Endothelial cell of umbilical vein (primary cell): Measurements from ENCODE around the gene MLEC.

Experiments
- CTCF ChIP-seq, 2 donors: IDR thresholded peaks; 1 replicate in 1 of 2; 2 replicates in 1 of 2; pipeline ENCODE4 v1.5.1; 2011; ENCODE audit warnings: low read length in 2 of 2, mild to moderate bottlenecking in 2 of 2, moderate library complexity in 2 of 2, control low read depth in 1 of 2, inconsistent platforms in 1 of 2, low read depth in 1 of 2; ENCODE audit not compliant: insufficient read depth in 1 of 2; ENCODE audit errors: extremely low read depth in 1 of 2
- EZH2 ChIP-seq: IDR thresholded peaks from 2 replicates; pipeline ENCODE4 v1.6.1; 2012; ENCODE audit warnings: borderline replicate concordance, low read depth, mild to moderate bottlenecking, moderate library complexity, low read length, inconsistent platforms; ENCODE audit not compliant: severe bottlenecking
- POLR2A ChIP-seq: IDR thresholded peaks from 2 replicates; pipeline ENCODE4 v1.6.1; 2012; ENCODE audit warnings: low read depth, mild to moderate bottlenecking, control low read depth, low read length

DNA sequence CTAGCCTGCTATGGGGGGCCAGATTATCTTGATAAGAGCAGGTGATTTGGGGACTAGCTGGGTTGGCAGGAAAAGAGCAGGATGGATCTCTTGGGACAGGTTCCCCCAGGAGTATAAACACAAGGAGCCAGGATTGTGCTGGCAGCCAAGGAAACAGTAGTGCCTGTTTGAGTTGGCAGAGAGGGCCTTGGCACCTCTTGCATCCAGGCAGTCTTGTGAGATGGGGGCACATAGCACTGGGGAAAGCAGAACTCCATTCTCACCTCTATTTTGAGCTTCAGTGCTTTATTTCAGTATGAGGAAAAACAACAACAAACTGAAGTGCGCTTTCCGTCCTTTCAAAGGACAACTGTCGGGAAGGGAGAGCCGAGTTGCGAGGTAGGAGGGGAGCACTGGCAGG, 13.9 kb downstream of the MLEC start:
- TF ChIP-seq CTCF (IDR thresholded peaks at IDR 0.05; ENCODE audit: extremely low read depth in 1 of 2, insufficient read depth in 1 of 2, low read depth in 1 of 2, low read length in 2 of 2) (no peak), POLR2A (no peak), EZH2 (no peak)
